ENCODE results near the gene KCTD20. TPM values are rescaled to one million over a fixed set of nuclear protein-coding genes. Genes with fewer than 3 reads are reported as not detected.
A peak's percentile ranks its signal among the peaks of the same experiment; 100 is the strongest.

Gene KCTD20
- total and polyA plus RNA-seq, 9 of the 15 experiments (the other 6 are each of a cell fraction or from before 2014, with no cell fraction given): 28.9 to 160 (median 70.6) TPM

- Histone ChIP-seq H3K9ac (ENCODE audit: insufficient read depth in 1 of 2, low read depth in 2 of 2, low read length in 2 of 2) (peak overlapping the region in 1 of 2 experiments; percentile 89; a peak in 2 of 4 replicates), H3K4me2 (ENCODE audit: insufficient read depth, low read length) (peak overlapping the region; percentile 58), H3K27me3 (ENCODE audit: control insufficient read depth in 2 of 2, insufficient read depth in 2 of 2, low read length in 2 of 2) (no peaks in the 10 kb centered on the region), H3K9me1 (ENCODE audit: control insufficient read depth, insufficient read depth, low read length) (no peaks in the 10 kb centered on the region), H3K79me2 (ENCODE audit: control insufficient read depth, insufficient read depth, low read length) (peaks cover 43% of the 10 kb centered on the region), H3K27ac (ENCODE audit: extremely low read depth, low read depth, low read length) (peak overlapping the region; percentile 89), H2AFZ (ENCODE audit: low read depth, low read length) (peak overlapping the region; percentile 88), H4K20me1 (replicated peaks; ENCODE audit: control insufficient read depth, insufficient read depth, low read length) (0 out of 2 replicates have a peak, but pooled peaks cover 5% of the 10 kb centered on the region), H3K36me3 (ENCODE audit: control insufficient read depth, insufficient read depth, low read length) (peaks cover 10% of the 10 kb centered on the region; the same call in 2 of the 3 replicates), H3K4me1 (replicated peaks in 1 of 2; ENCODE audit: control insufficient read depth in 2 of 2, insufficient read depth in 2 of 2, low read length in 2 of 2) (peaks cover 20 to 31% of the 10 kb centered on the region in 2 experiments), H3K9me3 (replicated peaks; ENCODE audit: control insufficient read depth, insufficient read depth, low read depth, low read length) (no peaks in the 10 kb centered on the region), H3K4me3 (no peak overlapping the region)
- DNase-seq (ENCODE audit: extremely low read depth in 1 of 4, low spot score in 3 of 4): peak; percentile 93 to 100 (median 95)
- CTCF ChIA-PET (ENCODE audit: low intra/inter-chr PET ratio): no interaction called here
- intact Hi-C loops (cut with micrococcal nuclease): loop anchor here (1.0 to 5.0 kb wide), 4 partner anchors 18 to 151 kb away; partner anchors contain the start of genes SRSF3 and STK38
- no TSS peak for BruUV-seq (replicated peaks)
- FAIRE-seq: peak; percentile 100
- ATAC-seq: peak; percentile 86
- POLR2A ChIA-PET: interaction anchor here (0.6 to 1.9 kb wide), 14 partner anchors 9 to 359 kb away, joined by 3 to 22 read pairs (median 4); partner anchors contain the start of gene SRSF3
- WGBS (ENCODE audit: insufficient coverage, low coverage, missing lambda C conversion rate): 3% methylated on average over 8 of the region's 8 CpGs
- in situ Hi-C loops (cut with MboI): no loop called here
- no peak for TF ChIP-seq CTCFL (IDR thresholded peaks at IDR 0.05; ENCODE audit: borderline replicate concordance, insufficient read depth, low read depth, low read length, poor library complexity, severe bottlenecking)
- peak; percentile 98 for TF ChIP-seq CREM (IDR thresholded peaks at IDR 0.05; ENCODE audit: low read depth)
- no peak for TF ChIP-seq SMC3 (conservative IDR thresholded peaks at IDR 0.05; ENCODE audit: insufficient read depth, low read depth, low read length)
- TF ChIP-seq SIN3B (IDR thresholded peaks at IDR 0.05; ENCODE audit: low read depth): no peak
- TF ChIP-seq EHMT2 (IDR thresholded peaks at IDR 0.05): no peak
- no peak for TF ChIP-seq ZNF436 (CRISPR knock-in tag; IDR thresholded peaks at IDR 0.05)
- no peak for TF ChIP-seq SMAD1 (IDR thresholded peaks at IDR 0.05; ENCODE audit: low read depth, low read length, partially characterized antibody)
- TF ChIP-seq CHCHD3 (CRISPR knock-in tag; IDR thresholded peaks at IDR 0.05): no peak
- no peak for TF ChIP-seq ZNF561 (CRISPR knock-in tag; conservative IDR thresholded peaks at IDR 0.05)
- TF ChIP-seq TARDBP (IDR thresholded peaks at IDR 0.05): no peak; the same call in 1 of the 2 replicates
- TF ChIP-seq MBD1 (CRISPR knock-in tag; IDR thresholded peaks at IDR 0.05): no peak
- TF ChIP-seq C11orf30 (IDR thresholded peaks at IDR 0.05; ENCODE audit: low read depth): peak; percentile 97
- TF ChIP-seq DDX20 (tag; IDR thresholded peaks at IDR 0.05; ENCODE audit: low read depth): no peak
- peak; percentile 96 for TF ChIP-seq JUN (IDR thresholded peaks at IDR 0.05; ENCODE audit: borderline replicate concordance, low read depth, low read length)
- no peak for TF ChIP-seq JUN (CRISPR knock-in tag; IDR thresholded peaks at IDR 0.05; ENCODE audit: borderline replicate concordance)
- TF ChIP-seq POLR2H (tag; IDR thresholded peaks at IDR 0.05; ENCODE audit: low read depth): peak; percentile 91
- peak; percentile 95 for TF ChIP-seq ETV1 (tag; conservative IDR thresholded peaks at IDR 0.05; ENCODE audit: low read depth)
- no peak for TF ChIP-seq RBM17 (IDR thresholded peaks at IDR 0.05; ENCODE audit: borderline replicate concordance, low read depth, low read length)
- TF ChIP-seq MYNN (IDR thresholded peaks at IDR 0.05): peak; percentile 99
- TF ChIP-seq MYNN (CRISPR knock-in tag; IDR thresholded peaks at IDR 0.05): no peak
- TF ChIP-seq PHB2 (IDR thresholded peaks at IDR 0.05; ENCODE audit: low read depth): no peak
These were observed 1.4 kb upstream of the KCTD20 start for GRCh38 chr6:36441307-36441894.
